ENCODE data around the gene ZNF90.

DNA sequence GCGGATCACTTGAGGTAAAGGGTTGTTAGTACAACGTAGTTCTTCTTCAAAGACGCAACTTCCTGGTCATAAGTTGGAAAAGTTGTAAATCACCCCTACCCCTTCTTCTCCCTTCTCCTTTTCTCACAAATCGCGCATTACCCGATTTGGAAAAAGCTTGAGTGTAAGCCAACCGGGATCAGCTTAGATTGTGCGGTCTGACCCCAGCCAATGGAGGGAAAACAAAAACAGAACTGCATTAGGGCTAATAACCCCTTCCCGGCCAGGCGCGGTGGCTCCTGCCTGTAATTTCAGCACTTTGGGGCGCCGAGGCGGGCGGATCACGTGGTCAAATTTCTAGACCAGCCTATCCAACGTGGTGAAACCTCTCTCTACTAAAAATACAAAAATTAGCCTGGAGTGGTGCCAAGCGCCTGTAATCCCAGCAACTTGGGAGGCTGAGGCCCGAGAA is 806 bp downstream of the ZNF90 start:
- TF ChIP-seq POLR2A (IDR thresholded peaks at IDR 0.05) = no peak
- TF ChIP-seq CTCF (IDR thresholded peaks at IDR 0.05) = no peak
